Osteocyte (in vitro differentiated cells): ENCODE data around the gene ZNF605. TPM values are rescaled to one million over a fixed set of nuclear protein-coding genes. Genes with fewer than 3 reads are reported as not detected.
"Not testable (repeated sequence)": the region's sequence is repeated elsewhere in the genome, so short reads cannot be mapped to it uniquely, and the experiment has no call there.

Source experiments
- DNase-seq: peaks from one replicate; pipeline ENCODE4 v3.0.0; 2021; ENCODE audit warnings: mixed read lengths; ENCODE audit not compliant: unreplicated experiment; ENCODE audit errors: extremely low spot score
- H3K27ac Mint-ChIP-seq: one replicate; pipeline ENCODE4 v1.8.0; 2021; ENCODE audit warnings: mild to moderate bottlenecking, mixed read lengths; ENCODE audit not compliant: unreplicated experiment
- H3K27me3 Mint-ChIP-seq: one replicate; pipeline ENCODE4 v1.8.0; 2021; ENCODE audit warnings: mixed read lengths; ENCODE audit not compliant: unreplicated experiment
- H3K36me3 Mint-ChIP-seq: one replicate; pipeline ENCODE4 v1.8.0; 2021; ENCODE audit warnings: mixed read lengths; ENCODE audit not compliant: unreplicated experiment
- H3K4me1 Mint-ChIP-seq: one replicate; pipeline ENCODE4 v1.8.0; 2021; ENCODE audit warnings: mixed read lengths; ENCODE audit not compliant: unreplicated experiment
- H3K4me3 Mint-ChIP-seq: one replicate; pipeline ENCODE4 v1.8.0; 2021; ENCODE audit warnings: mild to moderate bottlenecking, moderate library complexity, mixed read lengths; ENCODE audit not compliant: unreplicated experiment
- H3K9me3 Mint-ChIP-seq: one replicate; pipeline ENCODE4 v1.8.0; 2021; ENCODE audit warnings: mixed read lengths; ENCODE audit not compliant: unreplicated experiment
- long read RNA-seq: library from polyadenylated mRNA; unstranded; transcript quantifications from one replicate; pipeline ENCODE4 v2.0.0, GENCODE V29; 2021
- total RNA-seq: library from RNA; stranded (reverse); gene quantifications from 2 replicates; pipeline ENCODE4 v1.2.1, GENCODE V29; 2021
- TF ChIP-seq, protein P1 (sequence below): fragments of 200-600 bp; sonication (generic); IDR thresholded peaks from 2 replicates; pipeline ENCODE4 v1.5.0; 2021; ENCODE audit warnings: antibody characterized with exemption, mild to moderate bottlenecking, moderate library complexity

Gene ZNF605
- 17.8 and 19.1 TPM in 2 replicates for total RNA-seq
- long read RNA-seq, full-length matches to known transcripts: 30 of 42 reads
- long read RNA-seq, partial matches to known transcripts: 0 of 42 reads
- long read RNA-seq, other reads (novel, unspliced or antisense): 12 of 42 reads

DNA sequence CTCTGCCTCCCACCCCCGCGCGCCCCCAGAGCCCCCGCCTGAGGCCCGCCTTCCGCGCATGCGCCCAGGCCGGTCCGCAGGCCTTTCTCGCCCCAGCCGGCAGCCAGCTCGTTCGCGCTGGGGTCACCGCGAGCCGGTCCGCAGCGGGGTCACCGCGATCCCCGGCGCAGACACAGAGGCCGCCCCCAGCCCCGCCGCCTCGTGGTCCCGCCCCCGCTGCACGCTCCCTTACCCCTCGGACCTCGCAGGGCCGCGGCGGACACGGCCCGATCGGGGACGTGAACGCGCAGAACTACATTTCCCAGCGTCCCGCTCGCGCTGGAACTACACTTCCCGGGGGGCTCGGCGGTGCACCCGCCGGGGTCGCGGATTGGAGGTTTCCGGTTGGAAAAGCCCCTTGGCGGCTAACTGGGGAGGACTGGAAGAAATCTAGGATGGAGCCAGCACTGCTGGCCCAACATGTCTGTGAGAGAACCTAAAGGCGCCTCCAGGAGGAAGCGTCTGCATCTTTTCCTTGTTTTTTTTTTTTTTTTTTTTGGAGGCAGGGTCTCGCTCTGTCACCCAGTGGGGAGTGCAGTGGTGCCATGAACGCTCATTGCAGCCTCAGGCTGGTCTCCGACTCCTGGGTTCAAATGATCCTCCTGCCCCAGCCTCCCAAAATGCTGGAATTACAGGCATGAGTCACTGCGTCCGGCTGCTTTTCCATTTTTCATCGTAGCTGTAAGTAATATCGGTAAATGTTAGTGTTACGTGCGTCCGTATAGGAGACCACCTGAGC, at the start of gene ZNF605:
ZNF605 (minus strand) TSS at position 296 of the 778 bp plus-strand sequence. CDS start 10,671 bp downstream, outside the sequence.
- Mint-ChIP-seq H3K9me3 (peaks cover 18% of the 10 kb centered on the region), H3K4me3 (peak within 1 kb of the TSS; percentile 89)

DNA sequence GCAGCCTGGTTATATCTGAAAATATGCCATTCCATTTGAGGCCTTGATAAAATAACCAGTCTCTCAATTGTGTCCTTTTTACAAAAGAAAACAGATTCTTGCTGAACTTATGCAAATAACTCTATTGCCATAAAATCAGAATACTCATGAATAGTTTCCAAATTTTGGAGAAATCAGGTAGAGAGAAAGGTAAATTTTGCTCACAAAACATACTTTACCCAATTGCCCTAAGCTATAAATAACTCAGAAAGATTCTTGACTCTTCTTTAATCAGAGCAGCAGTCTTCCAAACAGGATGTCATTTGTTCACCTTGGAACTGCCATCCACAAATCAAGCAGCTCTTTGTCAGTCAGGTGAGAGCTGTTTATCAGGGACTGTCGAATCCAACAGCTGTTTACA, 42.6 kb upstream of the ZNF605 start:
- Mint-ChIP-seq H3K36me3 (peaks cover 51% of the 10 kb centered on the region), H3K4me1 (no peaks in the 10 kb centered on the region), H3K27ac (no peak overlapping the region), H3K9me3 (peaks cover 32% of the 10 kb centered on the region), H3K4me3 (no peak overlapping the region), H3K27me3 (no peaks in the 10 kb centered on the region)
- no peak for DNase-seq
- TF ChIP-seq, protein P1, sequence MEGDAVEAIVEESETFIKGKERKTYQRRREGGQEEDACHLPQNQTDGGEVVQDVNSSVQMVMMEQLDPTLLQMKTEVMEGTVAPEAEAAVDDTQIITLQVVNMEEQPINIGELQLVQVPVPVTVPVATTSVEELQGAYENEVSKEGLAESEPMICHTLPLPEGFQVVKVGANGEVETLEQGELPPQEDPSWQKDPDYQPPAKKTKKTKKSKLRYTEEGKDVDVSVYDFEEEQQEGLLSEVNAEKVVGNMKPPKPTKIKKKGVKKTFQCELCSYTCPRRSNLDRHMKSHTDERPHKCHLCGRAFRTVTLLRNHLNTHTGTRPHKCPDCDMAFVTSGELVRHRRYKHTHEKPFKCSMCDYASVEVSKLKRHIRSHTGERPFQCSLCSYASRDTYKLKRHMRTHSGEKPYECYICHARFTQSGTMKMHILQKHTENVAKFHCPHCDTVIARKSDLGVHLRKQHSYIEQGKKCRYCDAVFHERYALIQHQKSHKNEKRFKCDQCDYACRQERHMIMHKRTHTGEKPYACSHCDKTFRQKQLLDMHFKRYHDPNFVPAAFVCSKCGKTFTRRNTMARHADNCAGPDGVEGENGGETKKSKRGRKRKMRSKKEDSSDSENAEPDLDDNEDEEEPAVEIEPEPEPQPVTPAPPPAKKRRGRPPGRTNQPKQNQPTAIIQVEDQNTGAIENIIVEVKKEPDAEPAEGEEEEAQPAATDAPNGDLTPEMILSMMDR: no peak

More for the DNA sequence above, at the start of gene ZNF605:
- H3K27ac Mint-ChIP-seq: peak within 1 kb of the TSS; percentile 94
- H3K27me3 Mint-ChIP-seq: no peaks in the 10 kb centered on the region
- H3K36me3 Mint-ChIP-seq: peaks cover 24% of the 10 kb centered on the region
- peak; percentile 94 for DNase-seq
- TF ChIP-seq, protein P1: no peak
- peaks cover 24% of the 10 kb centered on the region for H3K4me1 Mint-ChIP-seq

DNA sequence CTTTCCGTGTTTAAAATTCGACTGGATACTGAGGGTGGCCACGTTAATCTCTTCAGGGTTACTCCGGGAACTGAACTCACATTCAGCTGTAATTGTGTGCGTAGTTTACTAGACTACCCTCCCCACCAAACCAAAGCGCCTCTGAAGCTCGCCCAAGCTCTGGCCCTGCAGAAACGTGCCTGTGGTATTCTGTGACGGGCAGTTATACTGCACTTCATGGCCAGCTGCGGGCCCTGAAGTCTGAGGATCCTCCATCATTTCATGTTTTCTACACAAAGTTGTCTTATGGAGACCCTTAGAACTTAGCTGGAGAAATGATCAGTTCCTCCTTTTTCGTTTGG, 30.7 kb upstream of the ZNF605 start:
- Mint-ChIP-seq H3K36me3 (peaks cover 30% of the 10 kb centered on the region), H3K4me1 (peaks cover 23% of the 10 kb centered on the region), H3K27me3 (no peaks in the 10 kb centered on the region), H3K27ac (peak overlapping the region; percentile 52), H3K4me3 (peak overlapping the region; percentile 89), H3K9me3 (peaks cover 20% of the 10 kb centered on the region)
- DNase-seq: no peak
- TF ChIP-seq, protein P1: no peak

DNA sequence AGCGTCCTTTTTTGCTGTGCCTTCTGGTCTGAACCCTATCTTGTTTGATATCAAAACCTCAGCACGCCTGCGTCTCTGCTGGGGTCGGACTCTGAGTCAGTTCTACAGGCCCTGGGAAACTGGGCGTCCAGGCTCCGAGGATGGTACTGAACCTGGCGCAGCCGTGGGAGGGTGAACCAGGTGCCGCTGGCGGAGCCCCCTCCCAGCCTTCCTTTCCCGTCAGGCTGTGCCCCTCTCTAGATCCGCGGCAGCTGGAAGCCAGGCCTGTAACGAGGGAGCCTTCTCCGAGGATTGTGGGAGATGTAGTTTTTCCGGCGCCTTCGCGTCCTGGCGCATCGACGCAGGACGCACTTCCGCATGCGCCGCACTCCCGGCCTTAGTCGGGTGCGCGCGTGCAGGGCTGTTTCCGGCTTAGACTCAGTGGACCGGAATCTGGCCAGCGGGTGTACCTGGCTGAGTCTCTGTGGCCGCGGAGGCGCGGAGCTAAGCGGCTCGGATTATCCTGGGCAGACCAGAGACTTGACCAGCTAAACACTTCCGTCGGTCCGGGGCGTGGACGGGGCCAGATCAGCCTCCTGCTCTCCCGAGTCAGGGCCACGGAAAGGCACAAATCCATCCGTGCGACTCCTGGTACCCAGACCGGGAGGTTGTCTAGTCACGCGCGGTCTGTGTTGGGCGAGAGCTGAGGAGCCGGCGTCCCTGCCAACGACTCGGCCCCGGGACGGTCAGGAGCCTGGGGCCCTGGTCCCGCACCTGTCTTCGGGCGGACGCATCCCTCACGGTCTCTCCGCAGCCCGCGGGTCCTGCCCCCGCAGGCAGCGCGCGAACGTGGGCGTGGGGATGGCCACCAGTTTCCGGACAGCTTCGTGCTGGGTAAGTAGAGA, 30.1 kb upstream of the ZNF605 start, which contains the start of gene ZNF26:
ZNF26 (plus strand) TSS at position 367 of the 884 bp plus-strand sequence; CDS start at position 841, 474 bp downstream.
- Mint-ChIP-seq H3K4me3 (peak within 1 kb of the TSS; percentile 89), H3K27me3 (no peaks in the 10 kb centered on the region), H3K4me1 (peaks cover 23% of the 10 kb centered on the region), H3K27ac (peak within 1 kb of the TSS; percentile 97), H3K9me3 (peaks cover 20% of the 10 kb centered on the region), H3K36me3 (peaks cover 28% of the 10 kb centered on the region)
- TF ChIP-seq, protein P1: no peak
- peak; percentile 93 for DNase-seq

DNA sequence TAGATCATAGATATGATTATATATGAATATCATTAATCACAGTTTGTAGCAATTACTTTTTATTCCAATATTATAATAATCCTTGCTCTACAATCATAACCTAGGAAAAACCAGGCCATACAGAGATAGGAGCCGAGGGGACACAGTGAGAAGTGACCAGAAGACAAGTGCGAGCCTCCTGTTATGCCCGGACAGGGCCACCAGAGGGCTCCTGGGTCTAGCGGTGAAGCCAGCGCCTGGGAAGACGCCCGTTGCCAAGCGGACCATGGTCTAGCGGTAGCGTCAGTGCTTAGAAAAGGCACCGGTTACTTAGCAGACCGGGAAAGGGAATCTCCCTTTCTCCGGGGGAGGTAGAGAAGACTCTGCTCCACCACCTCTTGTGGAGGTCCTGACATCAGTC, 20.8 kb upstream of the ZNF605 start:
- H3K27ac Mint-ChIP-seq, H3K4me3 Mint-ChIP-seq, H3K4me1 Mint-ChIP-seq, H3K27me3 Mint-ChIP-seq, H3K36me3 Mint-ChIP-seq, DNase-seq: not testable (repeated sequence)
- H3K9me3 Mint-ChIP-seq: peaks cover 55% of the 10 kb centered on the region
